K562 (cell line): ENCODE measurements around the gene SSH3. TPM values are rescaled to one million over a fixed set of nuclear protein-coding genes. Genes with fewer than 3 reads are reported as not detected.

Experiments
- ARID1B ChIP-seq: fragments of 450-650 bp; IDR thresholded peaks from 2 replicates; pipeline ENCODE4 v1.6.1; 2016; ENCODE audit warnings: antibody characterized with exemption, mild to moderate bottlenecking, inconsistent platforms
- ATF6 ChIP-seq: sonication (generic); formaldehyde crosslinking; IDR thresholded peaks from 2 replicates; pipeline ENCODE4 v1.4.0; 2020; ENCODE audit warnings: mild to moderate bottlenecking, missing genetic modification reagents
- E2F6 ChIP-seq, 2 experiments: IDR thresholded peaks; 2 replicates each; pipeline ENCODE4 v1.6.1; 2011; ENCODE audit warnings: borderline replicate concordance in 1 of 2, control low read depth in 1 of 2, low read depth in 1 of 2, low read length in 1 of 2, mild to moderate bottlenecking in 1 of 2, mixed read lengths in 1 of 2, moderate library complexity in 1 of 2; ENCODE audit not compliant: insufficient read depth in 1 of 2, insufficient read length in 1 of 2, poor library complexity in 1 of 2, severe bottlenecking in 1 of 2; ENCODE audit errors: extremely low read depth in 1 of 2
- E4F1 ChIP-seq: fragments of 250-450 bp; sonication (Bioruptor Pico); IDR thresholded peaks from 2 replicates; pipeline ENCODE4 v1.5.0; 2021; ENCODE audit warnings: mild to moderate bottlenecking, borderline replicate concordance
- KHSRP ChIP-seq: fragments of 450-650 bp; IDR thresholded peaks from 2 replicates; pipeline ENCODE4 v1.6.1; 2017
- LCOR ChIP-seq: sonication (generic); formaldehyde crosslinking; IDR thresholded peaks from 2 replicates; pipeline ENCODE4 v1.8.0; 2022; ENCODE audit warnings: mild to moderate bottlenecking, missing genetic modification reagents
- NR2F6 ChIP-seq: fragments of 450-650 bp; formaldehyde crosslinking; IDR thresholded peaks from 2 replicates; pipeline ENCODE4 v1.4.0; 2020; ENCODE audit warnings: mild to moderate bottlenecking
- REST ChIP-seq, 2 experiments: fragments of 450-650 bp; formaldehyde crosslinking in 1 of 2; IDR thresholded peaks; 2 replicates each; pipeline versions ENCODE4 v1.4.0 to v1.6.1; 2014 to 2020; ENCODE audit warnings: mild to moderate bottlenecking in 2 of 2, borderline replicate concordance in 1 of 2, low read depth in 1 of 2
- TRIM25 ChIP-seq: fragments of 450-650 bp; IDR thresholded peaks from 2 replicates; pipeline ENCODE4 v1.7.0; 2016; ENCODE audit warnings: borderline replicate concordance
- ZNF507 ChIP-seq: conservative IDR thresholded peaks from 2 replicates; pipeline ENCODE4 v1.6.1; 2017; ENCODE audit warnings: missing genetic modification characterization, missing compliant biosample characterization
- polyA plus RNA-seq, 8 experiments: library from polyadenylated mRNA; depleted of rRNA in 4 of 8; stranded (reverse) in 5 of 8; unstranded in 3 of 8; fragments of >200 nt; fragmentation: Nextera tagmentation in 2 of 8; fragmentation: Illumina TruSeq in 1 of 8; extraction: Ambion mirVana in 2 of 8; extraction: Trizol in 1 of 8; gene quantifications; 2 replicates each; pipeline versions ENCODE4 v1.2.1 to v1.2.3, GENCODE V29; 2011 to 2014; ENCODE audit warnings: inconsistent platforms in 1 of 8, missing spikeins in 1 of 8
- total RNA-seq, 7 experiments: library from RNA; depleted of rRNA in 6 of 7; stranded (reverse); fragments of >200 nt in 6 of 7; fragmentation: Illumina TruSeq in 2 of 7; extraction: Trizol in 2 of 7; gene quantifications; 2 replicates each; pipeline versions ENCODE4 v1.2.1 to v1.2.3, GENCODE V29; 2011 to 2021; ENCODE audit warnings: low replicate concordance in 1 of 7

SSH3 gene
- total and polyA plus RNA-seq, 9 of the 15 experiments (the other 6 are each of a cell fraction or from before 2014, with no cell fraction given) = 0.07 to 1.0 (median 0.24) TPM; not detected in 3

GRCh38 chr11:67356864-67357561 is 53.7 kb downstream of the SSH3 start (continued):
- TF ChIP-seq NR2F6 (CRISPR knock-in tag) (no peak), E2F6 (IDR thresholded peaks at IDR 0.05; ENCODE audit: borderline replicate concordance in 1 of 2, extremely low read depth in 1 of 2, insufficient read depth in 1 of 2, insufficient read length in 1 of 2, low read depth in 1 of 2, low read length in 1 of 2, poor library complexity in 1 of 2, severe bottlenecking in 1 of 2) (no peak), LCOR (CRISPR knock-in tag) (no peak), ATF6 (CRISPR knock-in tag) (no peak), E4F1 (CRISPR knock-in tag) (no peak), REST (IDR thresholded peaks at IDR 0.05; ENCODE audit: borderline replicate concordance) (peak; percentile 94), REST (CRISPR knock-in tag; IDR thresholded peaks at IDR 0.05; ENCODE audit: low read depth) (no peak), KHSRP (no peak), ZNF507 (tag) (no peak), TRIM25 (no peak), ARID1B (peak; percentile 42; the same call in 1 of the 2 replicates)
